ENCODE results near the gene CDIP1.

Gene CDIP1

DNA sequence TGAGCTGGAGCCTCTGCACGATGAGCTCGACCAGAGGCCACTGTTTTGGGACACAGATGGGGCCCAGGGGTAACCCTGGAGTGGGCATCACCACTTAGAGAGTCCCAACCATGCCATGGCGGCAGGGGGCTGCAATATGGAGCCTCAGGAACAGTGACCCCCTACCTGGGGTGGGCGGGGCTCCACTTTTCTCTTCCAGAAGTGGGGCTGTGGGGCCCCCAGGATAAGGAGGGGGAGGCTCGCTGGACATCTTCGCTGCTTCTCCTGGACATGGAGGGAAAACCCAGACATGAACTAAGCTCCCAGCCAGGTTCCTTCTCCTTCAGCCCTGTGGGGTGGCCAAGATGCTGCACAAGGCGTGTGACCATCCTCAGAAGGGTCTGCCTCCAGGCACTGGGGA lies 24.7 kb downstream of the CDIP1 start:
- Histone ChIP-seq H3K18ac (ENCODE audit: low read length) (no peak overlapping the region), H3K27me3 (ENCODE audit: insufficient read depth, low read length) (no peaks in the 10 kb centered on the region), H4K8ac (ENCODE audit: low read depth, low read length) (no peak overlapping the region), H3K36me3 (ENCODE audit: control insufficient read depth in 1 of 2, insufficient read depth in 2 of 2, low read length in 2 of 2) (peaks cover 43 to 46% of the 10 kb centered on the region in 2 experiments), H3K9me3 (ENCODE audit: insufficient read depth, low read depth, low read length) (no peaks in the 10 kb centered on the region), H3K23ac (ENCODE audit: low read length) (no peak overlapping the region), H3K27ac (ENCODE audit: low read depth, low read length) (no peak overlapping the region), H3K9ac (ENCODE audit: low read length) (no peak overlapping the region), H2BK12ac (ENCODE audit: low read length) (no peak overlapping the region), H3K14ac (ENCODE audit: low read length) (no peak overlapping the region), H4K12ac (ENCODE audit: low read depth, low read length) (no peak overlapping the region), H3K79me1 (ENCODE audit: low read length) (no peaks in the 10 kb centered on the region), H3K79me2 (ENCODE audit: control insufficient read depth, insufficient read depth, low read length, poor library complexity) (no peaks in the 10 kb centered on the region), H2BK5ac (ENCODE audit: low read depth, low read length, poor library complexity) (no peak overlapping the region), H2BK120ac (ENCODE audit: insufficient read depth, low read length, poor library complexity) (no peak overlapping the region), H3K4me3 (ENCODE audit: low read depth, low read length) (no peak overlapping the region), H3K4me2 (ENCODE audit: low read length) (no peak overlapping the region), H3K4ac (ENCODE audit: low read depth, low read length) (no peak overlapping the region), H4K91ac (ENCODE audit: low read depth, low read length) (no peak overlapping the region), H2AK5ac (ENCODE audit: low read length) (no peak overlapping the region), H3K4me1 (ENCODE audit: control insufficient read depth in 1 of 2, insufficient read depth in 2 of 2, low read length in 2 of 2) (peaks cover 0 to 5% of the 10 kb centered on the region in 2 experiments), H2AFZ (ENCODE audit: insufficient read depth, low read length, poor library complexity) (no peak overlapping the region)
- WGBS (ENCODE audit: extremely low coverage, insufficient coverage, insufficient read length), result no CpG with 5 or more reads among the region's 7 CpGs
- no peak for DNase-seq

- Histone ChIP-seq H2AFZ (ENCODE audit: insufficient read depth, low read length, poor library complexity) (no peak overlapping the region), H3K4me3 (ENCODE audit: low read depth, low read length) (no peak overlapping the region), H4K8ac (ENCODE audit: low read depth, low read length) (no peak overlapping the region), H2BK5ac (ENCODE audit: low read depth, low read length, poor library complexity) (no peak overlapping the region), H3K4me1 (ENCODE audit: control insufficient read depth in 1 of 2, insufficient read depth in 2 of 2, low read length in 2 of 2) (peaks cover 0 to 5% of the 10 kb centered on the region in 2 experiments), H3K27ac (ENCODE audit: low read depth, low read length) (no peak overlapping the region), H3K4me2 (ENCODE audit: low read length) (no peak overlapping the region), H3K79me1 (ENCODE audit: low read length) (no peaks in the 10 kb centered on the region), H3K23ac (ENCODE audit: low read length) (no peak overlapping the region), H3K9me3 (ENCODE audit: insufficient read depth, low read depth, low read length) (no peaks in the 10 kb centered on the region), H3K4ac (ENCODE audit: low read depth, low read length) (no peak overlapping the region), H4K91ac (ENCODE audit: low read depth, low read length) (no peak overlapping the region), H3K14ac (ENCODE audit: low read length) (no peak overlapping the region), H3K9ac (ENCODE audit: low read length) (no peak overlapping the region), H4K12ac (ENCODE audit: low read depth, low read length) (no peak overlapping the region), H2AK5ac (ENCODE audit: low read length) (no peak overlapping the region), H3K27me3 (ENCODE audit: insufficient read depth, low read length) (no peaks in the 10 kb centered on the region), H3K36me3 (ENCODE audit: control insufficient read depth in 1 of 2, insufficient read depth in 2 of 2, low read length in 2 of 2) (peaks cover 48 to 52% of the 10 kb centered on the region in 2 experiments), H2BK120ac (ENCODE audit: insufficient read depth, low read length, poor library complexity) (no peak overlapping the region), H2BK12ac (ENCODE audit: low read length) (no peak overlapping the region), H3K18ac (ENCODE audit: low read length) (no peak overlapping the region), H3K79me2 (ENCODE audit: control insufficient read depth, insufficient read depth, low read length, poor library complexity) (no peaks in the 10 kb centered on the region)
- no CpG with 5 or more reads among the region's 19 CpGs for WGBS (ENCODE audit: extremely low coverage, insufficient coverage, insufficient read length)
- no peak for DNase-seq
Observed at GRCh38 chr16:4513086-4513860, 25.3 kb downstream of the CDIP1 start.

DNA sequence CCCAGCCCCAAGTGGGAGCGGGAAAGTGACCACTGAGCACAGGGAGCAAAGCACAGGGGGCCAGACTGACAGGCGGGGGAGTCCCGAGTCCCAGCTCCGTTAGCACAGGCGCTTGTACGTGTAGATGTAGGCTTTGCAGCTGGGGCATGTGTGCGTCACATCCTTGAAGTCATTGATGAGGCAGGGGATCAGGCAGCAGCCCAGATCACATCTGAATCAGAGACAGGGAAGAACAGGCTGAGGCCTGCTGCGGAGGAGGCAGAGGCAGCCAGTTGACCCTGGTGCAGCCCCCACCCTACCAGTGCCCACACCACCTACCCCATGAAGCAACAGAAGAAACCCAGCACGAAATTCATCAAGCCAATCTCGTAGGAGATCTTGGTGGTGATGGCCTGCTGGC lies 26.1 kb downstream of the CDIP1 start:
- no peak for DNase-seq

DNA sequence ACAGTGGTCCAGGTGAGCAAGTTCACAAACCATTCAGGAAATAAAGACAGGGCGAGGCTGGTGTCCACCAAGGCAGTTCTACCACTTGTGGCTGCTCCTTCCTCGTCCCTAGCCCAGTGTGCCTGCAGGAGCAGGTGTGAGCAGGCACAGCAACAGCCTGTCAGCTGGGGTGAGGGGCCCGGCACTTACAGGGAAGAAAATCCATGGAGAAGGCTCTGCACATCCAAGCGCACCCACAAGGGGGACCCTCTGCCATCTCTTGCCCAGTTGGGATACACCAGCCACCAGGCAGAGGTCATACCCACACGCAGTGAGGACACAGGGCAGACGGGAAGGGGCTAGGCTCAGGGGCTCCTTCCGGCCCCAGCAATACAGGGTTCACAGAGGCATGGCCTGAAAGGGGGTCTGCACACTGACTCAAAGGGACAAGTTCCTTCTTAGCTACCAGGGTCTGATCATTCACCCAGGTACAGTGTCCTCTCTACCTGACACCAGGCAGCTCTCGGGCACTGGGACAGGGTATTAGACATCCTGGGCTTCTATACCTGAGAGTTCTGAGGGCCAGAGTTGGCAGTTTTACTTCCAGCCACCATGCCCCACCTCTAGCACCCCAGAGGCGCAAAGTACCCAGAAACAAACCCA lies 27.0 kb downstream of the CDIP1 start:
- Histone ChIP-seq H3K9me3 (ENCODE audit: insufficient read depth, low read depth, low read length) (no peaks in the 10 kb centered on the region), H3K4ac (ENCODE audit: low read depth, low read length) (no peak overlapping the region)
- WGBS (ENCODE audit: extremely low coverage, insufficient coverage, insufficient read length), result no CpG with 5 or more reads among the region's 9 CpGs

More for the DNA sequence above, 26.1 kb downstream of the CDIP1 start:
- Histone ChIP-seq H2AFZ (ENCODE audit: insufficient read depth, low read length, poor library complexity) (no peak overlapping the region), H3K36me3 (ENCODE audit: control insufficient read depth in 1 of 2, insufficient read depth in 2 of 2, low read length in 2 of 2) (peaks cover 56 to 60% of the 10 kb centered on the region in 2 experiments), H3K9ac (ENCODE audit: low read length) (no peak overlapping the region), H3K27me3 (ENCODE audit: insufficient read depth, low read length) (no peaks in the 10 kb centered on the region), H3K23ac (ENCODE audit: low read length) (no peak overlapping the region), H3K14ac (ENCODE audit: low read length) (no peak overlapping the region), H3K4ac (ENCODE audit: low read depth, low read length) (no peak overlapping the region), H2BK120ac (ENCODE audit: insufficient read depth, low read length, poor library complexity) (no peak overlapping the region), H3K27ac (ENCODE audit: low read depth, low read length) (no peak overlapping the region), H2BK12ac (ENCODE audit: low read length) (no peak overlapping the region), H3K4me2 (ENCODE audit: low read length) (no peak overlapping the region), H4K8ac (ENCODE audit: low read depth, low read length) (no peak overlapping the region), H3K4me3 (ENCODE audit: low read depth, low read length) (no peak overlapping the region), H3K18ac (ENCODE audit: low read length) (no peak overlapping the region), H4K12ac (ENCODE audit: low read depth, low read length) (no peak overlapping the region), H3K9me3 (ENCODE audit: insufficient read depth, low read depth, low read length) (no peaks in the 10 kb centered on the region), H4K91ac (ENCODE audit: low read depth, low read length) (no peak overlapping the region), H3K79me2 (ENCODE audit: control insufficient read depth, insufficient read depth, low read length, poor library complexity) (no peaks in the 10 kb centered on the region), H3K79me1 (ENCODE audit: low read length) (no peaks in the 10 kb centered on the region), H3K4me1 (ENCODE audit: control insufficient read depth in 1 of 2, insufficient read depth in 2 of 2, low read length in 2 of 2) (peaks cover 0 to 5% of the 10 kb centered on the region in 2 experiments), H2BK5ac (ENCODE audit: low read depth, low read length, poor library complexity) (no peak overlapping the region), H2AK5ac (ENCODE audit: low read length) (no peak overlapping the region)
- WGBS (ENCODE audit: extremely low coverage, insufficient coverage, insufficient read length), result no CpG with 5 or more reads among the region's 10 CpGs

More for the DNA sequence above, 27.0 kb downstream of the CDIP1 start:
- no peak overlapping the region for H3K4me3 ChIP-seq (ENCODE audit: low read depth, low read length)
- no peak overlapping the region for H4K8ac ChIP-seq (ENCODE audit: low read depth, low read length)
- H3K9ac ChIP-seq (ENCODE audit: low read length), result no peak overlapping the region
- H2BK120ac ChIP-seq (ENCODE audit: insufficient read depth, low read length, poor library complexity), result no peak overlapping the region
- no peak overlapping the region for H3K4me2 ChIP-seq (ENCODE audit: low read length)
- H2AFZ ChIP-seq (ENCODE audit: insufficient read depth, low read length, poor library complexity), result no peak overlapping the region
- no peaks in the 10 kb centered on the region for H3K27me3 ChIP-seq (ENCODE audit: insufficient read depth, low read length)
- no peaks in the 10 kb centered on the region for H3K79me1 ChIP-seq (ENCODE audit: low read length)
- H2AK5ac ChIP-seq (ENCODE audit: low read length), result no peak overlapping the region
- no peak overlapping the region for H4K91ac ChIP-seq (ENCODE audit: low read depth, low read length)
- DNase-seq, result peak in 1 of 2 donors; percentile 41
- H3K14ac ChIP-seq (ENCODE audit: low read length), result no peak overlapping the region
- H3K4me1 ChIP-seq (ENCODE audit: control insufficient read depth in 1 of 2, insufficient read depth in 2 of 2, low read length in 2 of 2), result peaks cover 0 to 5% of the 10 kb centered on the region in 2 experiments
- H2BK12ac ChIP-seq (ENCODE audit: low read length), result no peak overlapping the region
- H3K18ac ChIP-seq (ENCODE audit: low read length), result no peak overlapping the region
- no peak overlapping the region for H3K27ac ChIP-seq (ENCODE audit: low read depth, low read length)
- H3K23ac ChIP-seq (ENCODE audit: low read length), result no peak overlapping the region
- H3K36me3 ChIP-seq (ENCODE audit: control insufficient read depth in 1 of 2, insufficient read depth in 2 of 2, low read length in 2 of 2), result peaks cover 61 to 64% of the 10 kb centered on the region in 2 experiments
- no peaks in the 10 kb centered on the region for H3K79me2 ChIP-seq (ENCODE audit: control insufficient read depth, insufficient read depth, low read length, poor library complexity)
- H2BK5ac ChIP-seq (ENCODE audit: low read depth, low read length, poor library complexity), result no peak overlapping the region
- H4K12ac ChIP-seq (ENCODE audit: low read depth, low read length), result no peak overlapping the region
